Esophagus (tissue), 2 donors: ENCODE measurements around the gene CRY1. TPM values are rescaled to one million over a fixed set of nuclear protein-coding genes. Genes with fewer than 3 reads are reported as not detected.
"Not testable (repeated sequence)": the region's sequence is repeated elsewhere in the genome, so short reads cannot be mapped to it uniquely, and the experiment has no call there.

Source experiments
- H3K27ac ChIP-seq, 2 donors: one replicate each; pipeline ENCODE4 v1.5.1; 2013; ENCODE audit warnings: low read depth in 2 of 2, mild to moderate bottlenecking in 2 of 2, inconsistent platforms in 1 of 2, low read length in 1 of 2, moderate library complexity in 1 of 2
- H3K27me3 ChIP-seq, 2 donors: one replicate each; pipeline ENCODE4 v1.6.1; 2013; ENCODE audit warnings: low read length in 2 of 2, control low read depth in 1 of 2, mild to moderate bottlenecking in 1 of 2; ENCODE audit not compliant: insufficient read depth in 2 of 2, control insufficient read depth in 1 of 2
- H3K36me3 ChIP-seq, 2 donors: one replicate each; pipeline ENCODE4 v1.6.1; 2013; ENCODE audit warnings: low read length in 1 of 2; ENCODE audit not compliant: control insufficient read depth in 2 of 2, insufficient read depth in 2 of 2
- H3K4me1 ChIP-seq, 2 donors: one replicate each; pipeline ENCODE4 v1.6.1; 2013; ENCODE audit warnings: low read length in 1 of 2; ENCODE audit not compliant: control insufficient read depth in 2 of 2, insufficient read depth in 2 of 2
- H3K4me3 ChIP-seq, 2 donors: one replicate each; pipeline ENCODE4 v1.5.1; 2013; ENCODE audit warnings: low read length in 2 of 2, mild to moderate bottlenecking in 2 of 2, low read depth in 1 of 2, moderate library complexity in 1 of 2
- H3K9me3 ChIP-seq, 2 donors: one replicate each; pipeline ENCODE4 v1.6.1; 2013; ENCODE audit warnings: mild to moderate bottlenecking in 2 of 2, low read depth in 1 of 2, low read length in 1 of 2, moderate library complexity in 1 of 2; ENCODE audit not compliant: control insufficient read depth in 2 of 2, insufficient read depth in 1 of 2
- WGBS, 2 donors: extraction: QIAGEN DNeasy Blood & Tissue Kit; methylation state at CpG; one replicate each; pipeline ENCODE4 v1.1.7; 2013; 5-methylcytosine and 5-hydroxymethylcytosine counted together
- polyA plus RNA-seq, 2 donors: library from polyadenylated mRNA; stranded (reverse); fragments of 200-250 nt; gene quantifications; one replicate each; pipeline ENCODE4 v1.2.3, GENCODE V29; 2013
- donor health status: healthy with polysubstance abuse.
- donor health status: Bipolar disorder and iron deficiency.

The CRY1 gene
- polyA plus RNA-seq, 2 donors, result 4.1 to 4.8 TPM

GRCh38 chr12:107019546-107019945, 73.8 kb downstream of the CRY1 start:
- no peaks in the 10 kb centered on the region for H3K27me3 ChIP-seq
- H3K27ac ChIP-seq, result peak overlapping the region in 1 of 2 donors; percentile 13
- H3K4me1 ChIP-seq, result no peaks in the 10 kb centered on the region
- H3K9me3 ChIP-seq, result no peaks in the 10 kb centered on the region
- no peaks in the 10 kb centered on the region for H3K36me3 ChIP-seq
- WGBS, 2 donors, result 90 to 91% methylated on average over 2 of the region's 2 CpGs
- no peak overlapping the region for H3K4me3 ChIP-seq

GRCh38 chr12:107017042-107017441, 76.3 kb downstream of the CRY1 start:
- H3K9me3 ChIP-seq, result no peaks in the 10 kb centered on the region
- WGBS, 2 donors, result 90 to 92% methylated on average over 4 of the region's 4 CpGs
- H3K27me3 ChIP-seq, result no peaks in the 10 kb centered on the region
- H3K4me1 ChIP-seq, result no peaks in the 10 kb centered on the region
- H3K4me3 ChIP-seq, result no peak overlapping the region
- H3K27ac ChIP-seq, result no peak overlapping the region
- H3K36me3 ChIP-seq, result no peaks in the 10 kb centered on the region

GRCh38 chr12:107014055-107014454, 79.3 kb downstream of the CRY1 start:
- WGBS, 2 donors, result 61 to 65% methylated on average over 3 of the region's 3 CpGs

GRCh38 chr12:107012736-107013425, 80.5 kb downstream of the CRY1 start:
- Histone ChIP-seq H3K9me3 (no peaks in the 10 kb centered on the region), H3K36me3 (no peaks in the 10 kb centered on the region), H3K4me1 (no peaks in the 10 kb centered on the region), H3K4me3 (no peak overlapping the region), H3K27ac (no peak overlapping the region), H3K27me3 (no peaks in the 10 kb centered on the region)
- WGBS, 2 donors, result 94 to 98% methylated on average over 1 of the region's 1 CpG

More at GRCh38 chr12:107014055-107014454, 79.3 kb downstream of the CRY1 start:
- H3K27ac ChIP-seq, result no peak overlapping the region
- no peaks in the 10 kb centered on the region for H3K27me3 ChIP-seq
- H3K4me3 ChIP-seq, result no peak overlapping the region
- H3K4me1 ChIP-seq, result no peaks in the 10 kb centered on the region
- H3K9me3 ChIP-seq, result no peaks in the 10 kb centered on the region
- H3K36me3 ChIP-seq, result no peaks in the 10 kb centered on the region

DNA sequence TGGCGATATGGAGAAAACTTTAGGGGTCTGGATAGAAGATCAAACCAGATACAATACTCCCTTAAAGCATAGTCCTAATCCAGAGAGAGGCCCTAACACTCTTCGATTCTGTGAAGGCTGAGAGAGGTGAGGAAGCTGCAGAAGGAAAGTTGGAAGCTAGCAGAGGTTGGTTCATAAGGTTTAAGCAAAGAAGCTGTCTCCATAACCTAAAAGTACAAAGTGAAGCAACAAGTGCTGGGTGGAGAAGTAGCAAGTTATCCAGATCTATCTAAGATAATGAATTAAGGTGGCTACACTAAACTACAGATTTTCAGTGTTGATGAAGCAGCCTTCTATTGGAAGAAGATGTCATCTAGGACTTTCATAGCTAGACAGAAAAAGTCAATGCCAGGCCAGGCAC, 81.8 kb downstream of the CRY1 start:
- Histone ChIP-seq H3K27ac (no peak overlapping the region), H3K9me3 (no peaks in the 10 kb centered on the region), H3K36me3 (no peaks in the 10 kb centered on the region), H3K4me3 (no peak overlapping the region), H3K4me1 (no peaks in the 10 kb centered on the region), H3K27me3 (no peaks in the 10 kb centered on the region)
- 88 to 91% methylated on average over 2 of the region's 2 CpGs for WGBS, 2 donors

GRCh38 chr12:107007411-107007810, 85.9 kb downstream of the CRY1 start:
- no peaks in the 10 kb centered on the region for H3K36me3 ChIP-seq
- no peak overlapping the region for H3K27ac ChIP-seq
- WGBS, 2 donors, result 94% methylated on average over 4 of the region's 4 CpGs
- no peaks in the 10 kb centered on the region for H3K27me3 ChIP-seq
- H3K9me3 ChIP-seq, result no peaks in the 10 kb centered on the region
- H3K4me1 ChIP-seq, result no peaks in the 10 kb centered on the region
- no peak overlapping the region for H3K4me3 ChIP-seq

- not testable (repeated sequence) for H3K9me3 ChIP-seq, H3K27me3 ChIP-seq, H3K4me3 ChIP-seq, H3K36me3 ChIP-seq, H3K27ac ChIP-seq, H3K4me1 ChIP-seq
- 77 to 80% methylated on average over 4 of the region's 4 CpGs for WGBS, 2 donors
These were observed 90.7 kb downstream of the CRY1 start for GRCh38 chr12:107002665-107003064.

DNA sequence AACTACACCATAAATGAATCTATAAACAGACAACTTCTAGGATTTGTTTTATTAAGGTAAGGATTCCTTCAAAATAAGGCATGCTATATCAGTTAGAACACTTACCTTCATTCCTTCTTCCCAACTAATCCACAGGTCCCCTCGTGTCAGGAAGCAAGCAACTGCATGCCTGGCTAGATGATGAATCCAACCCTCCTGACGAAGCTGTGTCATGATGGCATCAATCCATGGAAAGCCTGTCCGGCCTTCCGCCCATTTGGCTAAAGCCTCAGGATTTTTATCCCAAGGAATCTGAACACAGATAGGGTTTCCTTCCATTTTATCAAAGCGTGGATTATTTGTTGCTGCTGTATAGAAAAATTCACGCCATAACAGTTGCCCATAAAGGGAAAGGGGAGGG, 93.9 kb downstream of the CRY1 start:
- 62 to 74% methylated on average over 6 of the region's 6 CpGs for WGBS, 2 donors
- Histone ChIP-seq H3K36me3 (no peaks in the 10 kb centered on the region), H3K4me3 (no peak overlapping the region), H3K27ac (no peak overlapping the region), H3K9me3 (no peaks in the 10 kb centered on the region), H3K4me1 (no peaks in the 10 kb centered on the region), H3K27me3 (no peaks in the 10 kb centered on the region)

- WGBS, 2 donors, result 87 to 97% methylated on average over 1 of the region's 1 CpG
- H3K36me3 ChIP-seq, result no peaks in the 10 kb centered on the region
- no peaks in the 10 kb centered on the region for H3K9me3 ChIP-seq
- no peak overlapping the region for H3K4me3 ChIP-seq
- H3K4me1 ChIP-seq, result no peaks in the 10 kb centered on the region
- no peaks in the 10 kb centered on the region for H3K27me3 ChIP-seq
- H3K27ac ChIP-seq, result no peak overlapping the region
These were observed 95.4 kb downstream of the CRY1 start for GRCh38 chr12:106997916-106998315.

GRCh38 chr12:106996102-106996501, 97.2 kb downstream of the CRY1 start:
- H3K9me3 ChIP-seq, H3K4me3 ChIP-seq, H3K36me3 ChIP-seq, H3K4me1 ChIP-seq, H3K27ac ChIP-seq, H3K27me3 ChIP-seq: not testable (repeated sequence)
- WGBS, 2 donors, result 98 to 99% methylated on average over 5 of the region's 5 CpGs
